HG02678 (cell line): ENCODE results near the gene SH3GL3.

ENCODE experiments used
- ATAC-seq: cut with Tn5 transposase; IDR thresholded peaks from one replicate; pipeline ENCODE4 v1.9.1; 2021; ENCODE audit warnings: mild to moderate bottlenecking, moderate library complexity; ENCODE audit not compliant: unreplicated experiment

SH3GL3 gene

DNA sequence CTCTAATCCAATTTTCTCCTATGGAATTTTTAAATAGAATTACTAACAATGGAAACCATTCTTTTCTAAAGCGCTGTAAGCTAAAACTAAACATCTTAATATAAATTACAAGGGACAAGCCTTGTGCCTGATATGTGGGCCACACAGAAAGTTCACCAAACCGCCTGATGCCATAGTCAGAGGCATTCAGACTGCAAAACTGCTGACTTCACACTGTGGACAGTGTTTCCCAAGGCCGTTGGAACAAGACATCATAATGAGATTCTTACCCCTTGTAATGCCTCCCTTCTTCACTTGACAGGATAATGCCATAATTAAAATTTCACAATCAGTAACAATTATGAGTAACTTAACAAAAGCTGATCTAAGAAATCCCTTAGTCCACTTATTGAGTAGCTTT is 14.9 kb downstream of the SH3GL3 start:
- no peak for ATAC-seq

DNA sequence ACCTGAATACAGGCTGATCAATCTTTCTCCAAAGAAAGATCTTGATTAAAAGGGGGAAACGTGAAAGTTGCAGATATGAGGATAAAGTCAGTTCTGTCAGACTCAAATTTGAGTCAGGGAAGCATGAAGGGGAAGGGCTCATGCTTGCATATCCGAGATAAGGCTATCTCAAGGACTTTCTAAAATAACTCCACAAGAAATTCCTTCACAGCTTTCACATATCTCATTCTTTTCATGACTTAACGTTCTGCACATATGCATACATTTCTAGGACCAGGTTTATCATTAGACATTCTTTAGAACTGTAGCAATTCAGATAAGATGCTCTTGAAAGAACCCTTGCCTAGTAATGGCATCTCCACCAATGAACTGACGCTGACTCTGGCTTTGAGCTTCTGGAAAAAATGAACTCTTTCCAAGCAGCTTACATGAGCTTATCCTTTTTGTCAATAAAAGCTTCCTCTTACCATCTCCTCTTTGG is 15.9 kb downstream of the SH3GL3 start:
- no peak for ATAC-seq

- no peak for ATAC-seq
Observed at GRCh38 chr15:83470887-83471286, 23.7 kb downstream of the SH3GL3 start.

- no peak for ATAC-seq
Observed at GRCh38 chr15:83471307-83471866, 24.2 kb downstream of the SH3GL3 start.

- no peak for ATAC-seq
Observed at GRCh38 chr15:83472151-83472550, 25.0 kb downstream of the SH3GL3 start.

GRCh38 chr15:83472797-83473196 is 25.7 kb downstream of the SH3GL3 start:
- no peak for ATAC-seq

DNA sequence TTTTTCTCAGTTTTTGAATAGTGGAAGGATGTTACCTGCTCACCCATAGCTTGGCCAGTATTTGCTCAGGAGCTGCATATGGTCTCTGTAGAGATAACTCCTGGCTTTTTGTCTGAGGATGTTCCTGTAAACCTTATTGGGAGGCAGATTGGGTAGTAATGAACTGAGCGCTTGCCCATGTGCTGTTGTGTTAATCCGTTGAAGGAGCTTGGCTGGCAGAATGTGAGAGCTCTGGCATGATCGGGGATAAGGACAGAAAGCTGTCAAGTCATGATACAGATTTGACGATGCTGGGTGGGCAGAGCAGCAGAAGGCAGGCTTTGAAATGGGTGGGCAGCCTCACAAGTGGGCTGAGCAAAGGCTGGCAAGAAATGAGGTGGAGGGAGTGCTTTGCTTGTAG is 27.4 kb downstream of the SH3GL3 start:
- ATAC-seq: no peak

GRCh38 chr15:83475551-83475950 is 28.4 kb downstream of the SH3GL3 start:
- ATAC-seq: no peak

- ATAC-seq: no peak
Observed at GRCh38 chr15:83476066-83476465, 28.9 kb downstream of the SH3GL3 start.

DNA sequence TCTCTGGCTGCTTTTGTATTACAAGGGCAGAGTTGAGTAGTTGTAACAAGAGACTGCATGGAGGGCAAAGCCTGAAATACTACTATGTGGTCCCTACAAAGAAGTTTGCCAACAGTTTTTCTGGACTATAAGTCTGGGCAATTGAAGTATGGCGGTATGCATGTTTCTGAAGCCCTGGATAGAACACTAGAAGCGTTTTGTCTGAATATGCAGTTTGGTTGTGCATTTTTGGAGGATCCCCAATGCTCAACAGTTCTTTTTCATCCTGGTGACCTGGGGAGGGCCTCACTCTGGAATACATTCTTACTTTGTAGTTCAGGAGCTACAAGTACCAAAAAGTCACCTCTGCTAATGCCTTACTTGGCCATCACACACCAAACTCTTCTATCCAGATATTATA is 29.6 kb downstream of the SH3GL3 start:
- ATAC-seq: no peak

- ATAC-seq: no peak
Observed at GRCh38 chr15:83477172-83477807, 30.1 kb downstream of the SH3GL3 start.

DNA sequence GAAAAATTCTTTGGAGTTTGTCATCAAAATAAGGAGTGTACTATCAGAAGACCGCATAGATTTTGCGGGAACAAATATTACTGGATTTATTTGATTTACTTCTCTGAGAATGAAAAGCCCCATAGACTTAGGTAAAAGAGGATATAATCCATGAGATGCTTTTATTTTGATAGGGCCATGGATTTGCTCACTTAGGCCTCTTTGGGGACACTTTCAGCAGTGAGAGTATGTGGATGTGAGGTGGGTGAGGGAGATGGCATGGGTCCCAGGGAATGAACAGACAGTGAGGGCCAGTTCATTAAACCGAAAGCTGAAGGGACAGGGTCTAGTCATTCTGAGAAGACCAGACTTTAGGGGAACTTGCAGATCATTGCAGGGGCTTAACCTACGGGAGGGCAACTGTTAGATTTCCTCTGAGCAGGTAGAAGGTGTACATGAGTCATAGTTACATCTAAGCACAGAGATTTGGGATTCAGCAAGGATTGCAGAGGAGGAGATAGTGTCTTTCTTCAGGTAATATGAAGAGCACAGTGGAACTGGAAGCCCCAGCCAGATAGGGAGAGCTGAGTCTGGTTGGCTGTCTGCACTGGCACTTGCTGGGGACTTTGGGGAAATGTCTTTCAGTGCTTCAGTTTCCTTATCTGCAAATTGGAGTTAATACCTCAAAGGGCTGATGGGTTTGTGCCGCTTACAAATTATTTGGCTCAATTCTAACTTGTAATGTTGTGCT is 30.8 kb downstream of the SH3GL3 start:
- no peak for ATAC-seq

DNA sequence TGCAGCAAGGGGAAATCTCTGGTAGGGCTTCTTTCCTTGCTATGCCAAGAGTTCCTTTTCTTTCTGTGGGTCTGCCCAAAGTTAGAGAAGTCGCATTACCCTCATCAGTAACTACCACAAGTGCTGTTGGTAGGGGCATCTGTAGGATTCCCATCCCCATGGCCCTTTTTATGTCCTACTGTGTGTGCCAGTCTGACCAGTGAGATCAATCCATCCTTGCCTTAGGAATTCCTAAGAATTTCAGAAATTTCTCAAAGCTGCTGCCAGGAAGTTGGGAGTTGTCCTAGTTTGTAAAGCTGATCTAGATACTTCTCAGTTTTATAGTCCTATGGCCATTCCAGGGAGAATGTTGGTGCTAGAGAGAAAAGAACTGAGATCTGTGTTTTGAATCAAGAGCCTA is 36.5 kb downstream of the SH3GL3 start:
- no peak for ATAC-seq

DNA sequence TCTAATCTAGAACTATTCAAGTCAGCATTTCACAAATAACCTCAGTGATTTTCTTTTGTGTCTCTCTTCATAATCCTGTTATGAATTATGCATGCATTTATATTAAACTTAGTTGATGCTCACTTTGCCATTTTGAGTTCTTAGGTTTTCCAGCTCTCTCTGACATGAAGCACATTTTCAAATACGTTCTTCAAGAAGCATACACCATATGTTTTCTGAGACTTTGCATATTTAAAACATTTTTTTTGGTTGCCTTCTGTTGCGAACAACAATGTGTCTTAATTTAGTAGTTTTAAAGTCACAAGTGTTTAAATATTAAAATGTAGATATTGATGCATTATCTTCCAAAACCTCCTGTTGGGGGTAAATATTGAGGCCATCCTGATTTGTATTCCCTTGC is 37.5 kb downstream of the SH3GL3 start:
- no peak for ATAC-seq

DNA sequence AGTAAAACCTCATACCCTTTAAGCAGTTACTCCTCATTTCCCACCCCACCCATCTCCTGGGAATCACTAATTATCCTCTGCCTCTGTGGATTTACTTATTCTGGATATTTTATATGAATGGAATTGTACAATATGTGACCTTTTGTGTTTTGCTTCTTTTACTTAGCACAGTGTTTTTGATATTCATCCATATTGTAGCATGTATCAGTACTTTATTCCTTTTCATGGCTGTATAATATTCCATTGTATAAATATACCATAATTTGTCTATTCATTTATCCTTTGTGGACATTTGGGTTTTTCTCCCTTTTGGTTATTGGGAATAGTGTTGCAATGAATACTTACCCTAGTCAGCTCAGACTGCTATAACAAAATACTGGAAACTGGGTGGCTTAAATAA is 39.2 kb downstream of the SH3GL3 start:
- no peak for ATAC-seq

GRCh38 chr15:83487519-83487918 is 40.4 kb downstream of the SH3GL3 start:
- ATAC-seq: no peak

- no peak for ATAC-seq
Observed at GRCh38 chr15:83489690-83490089, 42.5 kb downstream of the SH3GL3 start.

DNA sequence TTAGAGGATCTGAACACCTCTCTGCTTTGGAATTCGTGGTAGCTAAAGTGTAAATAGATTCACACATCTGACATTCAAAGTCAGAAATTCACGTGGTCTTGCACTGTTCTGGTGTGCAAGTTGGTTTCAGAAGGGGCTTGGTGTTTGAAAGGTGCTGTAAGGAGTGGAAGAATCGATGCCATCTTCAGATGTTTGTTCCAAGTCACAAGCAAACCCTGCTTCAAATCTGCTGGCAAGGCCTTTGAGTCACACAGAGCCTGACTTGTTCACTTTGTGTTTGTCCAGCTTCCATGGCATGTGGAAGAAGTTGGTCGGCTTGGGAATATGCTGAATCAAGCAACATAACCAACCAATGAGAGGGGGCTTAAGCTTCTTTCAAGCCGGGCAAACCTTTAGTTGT is 44.3 kb downstream of the SH3GL3 start:
- no peak for ATAC-seq

- ATAC-seq: no peak
Observed at GRCh38 chr15:83496766-83497165, 49.6 kb downstream of the SH3GL3 start.

GRCh38 chr15:83498374-83498773 is 51.2 kb downstream of the SH3GL3 start:
- ATAC-seq: no peak

DNA sequence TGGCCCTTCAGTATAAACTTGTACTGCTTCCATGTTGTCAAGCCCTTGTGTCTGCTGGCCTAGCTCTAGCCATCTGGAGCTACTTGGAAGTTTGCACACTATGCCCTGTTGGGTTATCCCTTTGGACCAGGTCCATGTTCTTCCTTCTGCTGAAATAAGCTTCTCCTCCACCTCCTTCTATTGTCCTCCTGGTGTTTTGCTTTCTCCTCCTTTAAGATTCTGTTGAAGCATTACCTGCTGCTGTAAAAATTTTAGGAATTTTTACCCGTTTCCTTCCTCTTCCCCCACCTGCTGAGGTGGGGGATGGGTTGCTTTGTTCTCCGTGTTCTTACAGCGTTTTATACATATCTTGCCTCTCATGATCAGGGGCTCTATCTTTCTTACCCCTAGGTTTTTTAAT is 51.7 kb downstream of the SH3GL3 start:
- ATAC-seq: no peak

DNA sequence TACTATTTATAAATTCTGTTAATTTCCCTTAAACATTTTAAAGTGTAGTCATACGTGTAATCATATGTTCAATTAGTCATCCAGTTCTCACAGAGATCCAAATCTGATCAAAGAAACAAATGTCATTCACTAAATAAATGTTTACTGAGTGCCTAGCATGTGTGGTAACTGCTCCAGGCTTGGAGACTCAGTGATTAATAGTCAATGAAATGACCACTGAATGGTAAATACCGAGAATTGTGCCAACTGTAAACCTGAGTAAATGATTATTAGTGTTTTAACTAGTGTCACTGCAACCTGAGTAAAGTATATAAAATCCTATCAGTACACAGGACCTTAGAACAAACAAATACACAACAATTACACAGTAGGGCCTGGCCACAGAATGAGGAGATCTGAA is 52.3 kb downstream of the SH3GL3 start:
- no peak for ATAC-seq
